HepG2 (cell line): ENCODE data around the gene OPN1SW. TPM values are rescaled to one million over a fixed set of nuclear protein-coding genes. Genes with fewer than 3 reads are reported as not detected.

Experiments used
- ATAC-seq: fragments of 200-7000 bp; cut with Tn5 transposase; 3 replicates; pipeline ENCODE4 v1.9.1; 2020; ENCODE audit warnings: mild to moderate bottlenecking, moderate library complexity
- BruUV-seq: library from RNA; stranded (reverse); fragments of 400-500 nt; replicated peaks from 2 replicates; lab custom pipeline; 2021; lab: Mats Ljungman, UMichigan
- CTCF ChIA-PET: fragments of 300-600 bp; formaldehyde crosslinking; extraction: SDS; loops from one replicate; lab custom pipeline; 2021; ENCODE audit warnings: low total read pairs, inconsistent platforms, low intra/inter-chr PET ratio; lab: Yijun Ruan, JAX
- POLR2A ChIA-PET: fragments of 350-600 bp; sonication (Branson Sonifier 250); formaldehyde crosslinking; loops from one replicate; lab custom pipeline; 2020; ENCODE audit warnings: antibody characterized with exemption, inconsistent platforms; lab: Yijun Ruan, JAX
- DNase-seq: peaks from one replicate; pipeline ENCODE4 v3.0.0-alpha.2; 2015; ENCODE audit warnings: low spot score
- FAIRE-seq: peaks from 3 replicates; lab custom pipeline; 2011; peaks lifted over from hg19 to GRCh38; lab: Jason Lieb, UNC
- H2AFZ ChIP-seq: one replicate; pipeline ENCODE4 v1.6.1; 2011; ENCODE audit warnings: low read length, inconsistent platforms
- H3K27ac ChIP-seq: fragments of 300-600 bp; 3 replicates; pipeline ENCODE4 v1.8.0; 2011; ENCODE audit warnings: mixed run types, mild to moderate bottlenecking, mixed read lengths, low read length, inconsistent platforms; ENCODE audit not compliant: insufficient read depth; ENCODE audit errors: extremely low read length
- H3K27me3 ChIP-seq, 2 experiments: fragments of 200-600 bp in 1 of 2; 2 replicates in 1 of 2; 3 replicates in 1 of 2; pipeline versions ENCODE4 v1.6.0 to v1.8.0; 2011; ENCODE audit warnings: low read length in 2 of 2, mild to moderate bottlenecking in 2 of 2, moderate library complexity in 2 of 2, inconsistent platforms in 1 of 2; ENCODE audit not compliant: insufficient read depth in 2 of 2, control insufficient read depth in 1 of 2
- H3K36me3 ChIP-seq, 2 experiments: fragments of 200-600 bp in 1 of 2; replicated peaks in 1 of 2; 2 replicates in 1 of 2; 3 replicates in 1 of 2; pipeline versions ENCODE4 v1.5.1 to v1.8.0; 2011; ENCODE audit warnings: low read length in 2 of 2, inconsistent platforms in 1 of 2; ENCODE audit not compliant: insufficient read depth in 2 of 2, control insufficient read depth in 1 of 2
- H3K4me1 ChIP-seq: 2 replicates; pipeline ENCODE4 v1.5.1; 2012; ENCODE audit warnings: low read length, inconsistent platforms; ENCODE audit not compliant: insufficient read depth
- H3K4me2 ChIP-seq: 2 replicates; pipeline ENCODE4 v1.6.0; 2011; ENCODE audit warnings: low read depth, low read length, inconsistent platforms
- H3K4me3 ChIP-seq, 3 experiments: fragments of 200-600 bp in 1 of 3; sonication (generic), shearing (Covaris generic) in 1 of 3; replicated peaks in 1 of 3; 2 replicates each; pipeline ENCODE4 v1.5.1; 2011 to 2016; ENCODE audit warnings: low read length in 3 of 3, inconsistent platforms in 2 of 3, low read depth in 2 of 3, mild to moderate bottlenecking in 2 of 3, control low read depth in 1 of 3, mixed read lengths in 1 of 3; ENCODE audit not compliant: insufficient read depth in 1 of 3
- H3K79me2 ChIP-seq: one replicate; pipeline ENCODE4 v1.6.1; 2011; ENCODE audit warnings: low read length, inconsistent platforms; ENCODE audit not compliant: insufficient read depth
- H3K9ac ChIP-seq: 2 replicates; pipeline ENCODE4 v1.6.0; 2011; ENCODE audit warnings: mild to moderate bottlenecking, low read depth, low read length, inconsistent platforms; ENCODE audit not compliant: insufficient read depth
- H3K9me3 ChIP-seq: 2 replicates; pipeline ENCODE4 v1.5.1; 2012; ENCODE audit warnings: mild to moderate bottlenecking, low read length
- H4K20me1 ChIP-seq: 2 replicates; pipeline ENCODE4 v1.6.0; 2011; ENCODE audit warnings: inconsistent platforms, mild to moderate bottlenecking, low read length, moderate library complexity; ENCODE audit not compliant: insufficient read depth
- HOXA9 ChIP-seq: sonication (generic); formaldehyde crosslinking; IDR thresholded peaks from 2 replicates; pipeline ENCODE4 v1.8.1; 2022; ENCODE audit warnings: missing genetic modification reagents, mild to moderate bottlenecking, moderate library complexity, borderline replicate concordance
- MED1 ChIP-seq: sonication (generic); formaldehyde crosslinking; IDR thresholded peaks from 2 replicates; pipeline ENCODE4 v1.4.0; 2020; ENCODE audit warnings: missing genetic modification reagents
- ZNF18 ChIP-seq: sonication (generic); formaldehyde crosslinking; IDR thresholded peaks from 2 replicates; pipeline ENCODE4 v1.8.0; 2022; ENCODE audit warnings: mild to moderate bottlenecking, missing genetic modification reagents; ENCODE audit not compliant: insufficient replicate concordance
- ZNF564 ChIP-seq: sonication (generic); formaldehyde crosslinking; IDR thresholded peaks from 2 replicates; pipeline ENCODE4 v1.8.1; 2023; ENCODE audit warnings: mild to moderate bottlenecking, missing genetic modification reagents
- WGBS: methylation state at CpG from one replicate; pipeline ENCODE4 v1.1.6; 2017; ENCODE audit warnings: low lambda C conversion rate; 5-methylcytosine and 5-hydroxymethylcytosine counted together
- in situ Hi-C: cut with HindIII; loops from 2 replicates; pipeline ENCODE4 v1.10.0; 2017; ENCODE audit warnings: low pct_unique_long_range_greater_than_20kb; ENCODE audit not compliant: extremely low pct_ligation_motif_present
- intact Hi-C: fragments of 100-400 bp; cut with micrococcal nuclease; formaldehyde crosslinking; loops from one replicate; pipeline ENCODE4 v1.10.0; 2022; ENCODE audit not compliant: unreplicated experiment
- polyA plus RNA-seq, 8 experiments: library from polyadenylated mRNA; depleted of rRNA in 3 of 8; stranded (reverse) in 7 of 8; unstranded in 1 of 8; fragments of >200 nt; fragmentation: Illumina TruSeq in 4 of 8; extraction: Trizol in 4 of 8; gene quantifications; 2 replicates each; pipeline versions ENCODE4 v1.2.1 to v1.2.3, GENCODE V29; 2011 to 2016; ENCODE audit warnings: low read depth in 4 of 8, missing spikeins in 1 of 8, mixed read lengths in 1 of 8; ENCODE audit not compliant: insufficient read depth in 1 of 8
- total RNA-seq, 5 experiments: library from RNA; depleted of rRNA; stranded (reverse); fragments of >200 nt; fragmentation: Illumina TruSeq; extraction: Trizol; gene quantifications; 2 replicates each; pipeline ENCODE4 v1.2.3, GENCODE V29; 2016; ENCODE audit warnings: low read depth in 1 of 5

The OPN1SW gene
- total and polyA plus RNA-seq, 2 of the 13 experiments (the other 11 are each of a cell fraction or from before 2014, with no cell fraction given) = not detected

DNA sequence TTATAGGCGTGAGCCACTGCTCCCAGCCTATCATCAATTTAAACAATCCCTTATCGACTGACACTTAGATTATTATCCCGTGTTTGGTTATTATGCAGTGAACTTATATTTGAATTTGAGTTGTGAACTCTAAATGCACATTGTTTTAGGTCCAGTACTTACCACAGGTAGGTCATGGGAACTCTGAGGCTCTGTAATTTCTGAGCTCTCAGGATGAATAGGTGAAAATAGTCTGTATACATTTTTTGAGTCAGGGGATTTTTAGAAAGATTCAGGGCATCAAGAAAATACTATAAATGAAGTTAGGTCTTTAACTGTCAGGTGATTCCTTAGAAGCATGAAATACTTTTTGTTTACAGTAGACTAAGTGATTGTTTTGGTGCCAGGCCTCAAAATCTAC lies 25.0 kb upstream of the OPN1SW start:
- Histone ChIP-seq H3K27ac (no peak overlapping the region), H3K4me3 (no peak overlapping the region), H4K20me1 (no peaks in the 10 kb centered on the region), H3K4me1 (no peaks in the 10 kb centered on the region), H3K27me3 (peaks cover 3 to 13% of the 10 kb centered on the region in 2 experiments; a peak in 2 of 5 replicates), H3K9me3 (no peaks in the 10 kb centered on the region), H2AFZ (no peak overlapping the region), H3K36me3 (no peaks in the 10 kb centered on the region), H3K79me2 (no peaks in the 10 kb centered on the region), H3K4me2 (no peak overlapping the region), H3K9ac (no peak overlapping the region)
- CTCF ChIA-PET = no interaction called here
- BruUV-seq = no TSS peak
- 44% methylated on average over 3 of the region's 3 CpGs for WGBS
- in situ Hi-C loops = no loop called here
- intact Hi-C loops = no loop called here
- POLR2A ChIA-PET = no interaction called here
- DNase-seq = no peak
- no peak for ATAC-seq
- no peak for TF ChIP-seq ZNF18 (CRISPR knock-in tag)
- no peak for FAIRE-seq

- Histone ChIP-seq H3K4me2 (no peak overlapping the region), H3K27me3 (peaks cover 2 to 12% of the 10 kb centered on the region in 2 experiments; a peak in 2 of 5 replicates), H3K9me3 (no peaks in the 10 kb centered on the region), H3K4me3 (no peak overlapping the region), H3K4me1 (no peaks in the 10 kb centered on the region), H3K79me2 (no peaks in the 10 kb centered on the region), H3K27ac (no peak overlapping the region), H2AFZ (no peak overlapping the region), H3K36me3 (no peaks in the 10 kb centered on the region), H4K20me1 (no peaks in the 10 kb centered on the region), H3K9ac (no peak overlapping the region)
- TF ChIP-seq MED1 (CRISPR knock-in tag) (no peak), HOXA9 (no peak), ZNF564 (CRISPR knock-in tag) (no peak)
- DNase-seq (no peak), ATAC-seq (no peak), FAIRE-seq (no peak)
- 19% methylated on average over 2 of the region's 2 CpGs for WGBS
- no TSS peak for BruUV-seq
- ChIA-PET POLR2A (no interaction called here), CTCF (no interaction called here)
- in situ Hi-C loops = no loop called here
- intact Hi-C loops = no loop called here
Observed at GRCh38 chr7:128799451-128799850, 23.9 kb upstream of the OPN1SW start.
